ENCODE measurements around the gene WSB2. TPM values are rescaled to one million over a fixed set of nuclear protein-coding genes. Genes with fewer than 3 reads are reported as not detected.

Gene WSB2
- total and polyA plus RNA-seq, 9 of the 15 experiments (the other 6 are each of a cell fraction or from before 2014, with no cell fraction given) = 31.4 to 77.6 (median 52.6) TPM

- TF ChIP-seq, protein P1, sequence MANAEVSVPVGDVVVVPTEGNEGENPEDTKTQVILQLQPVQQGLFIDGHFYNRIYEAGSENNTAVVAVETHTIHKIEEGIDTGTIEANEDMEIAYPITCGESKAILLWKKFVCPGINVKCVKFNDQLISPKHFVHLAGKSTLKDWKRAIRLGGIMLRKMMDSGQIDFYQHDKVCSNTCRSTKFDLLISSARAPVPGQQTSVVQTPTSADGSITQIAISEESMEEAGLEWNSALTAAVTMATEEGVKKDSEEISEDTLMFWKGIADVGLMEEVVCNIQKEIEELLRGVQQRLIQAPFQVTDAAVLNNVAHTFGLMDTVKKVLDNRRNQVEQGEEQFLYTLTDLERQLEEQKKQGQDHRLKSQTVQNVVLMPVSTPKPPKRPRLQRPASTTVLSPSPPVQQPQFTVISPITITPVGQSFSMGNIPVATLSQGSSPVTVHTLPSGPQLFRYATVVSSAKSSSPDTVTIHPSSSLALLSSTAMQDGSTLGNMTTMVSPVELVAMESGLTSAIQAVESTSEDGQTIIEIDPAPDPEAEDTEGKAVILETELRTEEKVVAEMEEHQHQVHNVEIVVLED (CRISPR knock-in tag; IDR thresholded peaks at IDR 0.05) = no peak
- TF ChIP-seq POU5F1 (IDR thresholded peaks at IDR 0.05; ENCODE audit: borderline replicate concordance, low read depth, low read length, partially characterized antibody) = no peak
- no peak for TF ChIP-seq MEF2D (tag; conservative IDR thresholded peaks at IDR 0.05; ENCODE audit: low read depth)
- peak in 1 of 2 experiments; percentile 33; a peak in 1 of 4 replicates for TF ChIP-seq ZNF318 (IDR thresholded peaks at IDR 0.05; ENCODE audit: borderline replicate concordance in 1 of 2, low read depth in 1 of 2)
- TF ChIP-seq CBFA2T2 (conservative IDR thresholded peaks at IDR 0.05) = no peak
- TF ChIP-seq, protein P2, sequence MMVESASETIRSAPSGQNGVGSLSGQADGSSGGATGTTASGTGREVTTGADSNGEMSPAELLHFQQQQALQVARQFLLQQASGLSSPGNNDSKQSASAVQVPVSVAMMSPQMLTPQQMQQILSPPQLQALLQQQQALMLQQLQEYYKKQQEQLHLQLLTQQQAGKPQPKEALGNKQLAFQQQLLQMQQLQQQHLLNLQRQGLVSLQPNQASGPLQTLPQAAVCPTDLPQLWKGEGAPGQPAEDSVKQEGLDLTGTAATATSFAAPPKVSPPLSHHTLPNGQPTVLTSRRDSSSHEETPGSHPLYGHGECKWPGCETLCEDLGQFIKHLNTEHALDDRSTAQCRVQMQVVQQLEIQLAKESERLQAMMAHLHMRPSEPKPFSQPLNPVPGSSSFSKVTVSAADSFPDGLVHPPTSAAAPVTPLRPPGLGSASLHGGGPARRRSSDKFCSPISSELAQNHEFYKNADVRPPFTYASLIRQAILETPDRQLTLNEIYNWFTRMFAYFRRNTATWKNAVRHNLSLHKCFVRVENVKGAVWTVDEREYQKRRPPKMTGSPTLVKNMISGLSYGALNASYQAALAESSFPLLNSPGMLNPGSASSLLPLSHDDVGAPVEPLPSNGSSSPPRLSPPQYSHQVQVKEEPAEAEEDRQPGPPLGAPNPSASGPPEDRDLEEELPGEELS (CRISPR knock-in tag; IDR thresholded peaks at IDR 0.05; ENCODE audit: borderline replicate concordance) = no peak
- TF ChIP-seq THRAP3 (IDR thresholded peaks at IDR 0.05; ENCODE audit: borderline replicate concordance) = no peak
- TF ChIP-seq TBP (optimal IDR thresholded peaks at IDR 0.05; ENCODE audit: low read depth, low read length) = peak; percentile 37
- TF ChIP-seq RB1 (IDR thresholded peaks at IDR 0.05; ENCODE audit: low read depth) = peak; percentile 35; the same call in 1 of the 2 replicates
- TF ChIP-seq HBP1 (CRISPR knock-in tag; IDR thresholded peaks at IDR 0.05) = peak; percentile 98
- TF ChIP-seq ZNF75A (CRISPR knock-in tag; IDR thresholded peaks at IDR 0.05) = no peak
Measured at GRCh38 chr12:118061011-118061872, at the start of gene WSB2 (continued).

Measured in K562 (cell line).